Muscle layer of duodenum (tissue), 2 donors: ENCODE results near the gene PTPN9.
A peak's percentile ranks its signal among the peaks of the same experiment; 100 is the strongest.
"Not testable (repeated sequence)": the region's sequence is repeated elsewhere in the genome, so short reads cannot be mapped to it uniquely, and the experiment has no call there.

ENCODE experiments used
- H3K27ac ChIP-seq: one replicate; pipeline ENCODE4 v1.7.0; 2013; ENCODE audit warnings: mild to moderate bottlenecking, low read length
- H3K27me3 ChIP-seq: one replicate; pipeline ENCODE4 v1.7.0; 2013; ENCODE audit warnings: low read depth, mild to moderate bottlenecking, control low read depth, low read length
- H3K36me3 ChIP-seq, 2 donors: one replicate each; pipeline ENCODE4 v1.7.0; 2013; ENCODE audit warnings: low read length in 2 of 2, control low read depth in 1 of 2, mild to moderate bottlenecking in 1 of 2; ENCODE audit not compliant: insufficient read depth in 2 of 2, control insufficient read depth in 1 of 2
- H3K4me1 ChIP-seq, 2 donors: one replicate each; pipeline ENCODE4 v1.7.0; 2013; ENCODE audit warnings: low read length in 2 of 2, mild to moderate bottlenecking in 2 of 2, control low read depth in 1 of 2, moderate library complexity in 1 of 2; ENCODE audit not compliant: insufficient read depth in 2 of 2, control insufficient read depth in 1 of 2
- H3K4me3 ChIP-seq, 2 donors: one replicate each; pipeline ENCODE4 v1.7.0; 2013; ENCODE audit warnings: low read length in 2 of 2, low read depth in 1 of 2, mild to moderate bottlenecking in 1 of 2
- H3K9me3 ChIP-seq, 2 donors: one replicate each; pipeline ENCODE4 v1.7.0; 2013; ENCODE audit warnings: low read length in 2 of 2, control low read depth in 1 of 2, mild to moderate bottlenecking in 1 of 2; ENCODE audit not compliant: control insufficient read depth in 1 of 2
- donor health status: healthy.

Gene PTPN9

DNA sequence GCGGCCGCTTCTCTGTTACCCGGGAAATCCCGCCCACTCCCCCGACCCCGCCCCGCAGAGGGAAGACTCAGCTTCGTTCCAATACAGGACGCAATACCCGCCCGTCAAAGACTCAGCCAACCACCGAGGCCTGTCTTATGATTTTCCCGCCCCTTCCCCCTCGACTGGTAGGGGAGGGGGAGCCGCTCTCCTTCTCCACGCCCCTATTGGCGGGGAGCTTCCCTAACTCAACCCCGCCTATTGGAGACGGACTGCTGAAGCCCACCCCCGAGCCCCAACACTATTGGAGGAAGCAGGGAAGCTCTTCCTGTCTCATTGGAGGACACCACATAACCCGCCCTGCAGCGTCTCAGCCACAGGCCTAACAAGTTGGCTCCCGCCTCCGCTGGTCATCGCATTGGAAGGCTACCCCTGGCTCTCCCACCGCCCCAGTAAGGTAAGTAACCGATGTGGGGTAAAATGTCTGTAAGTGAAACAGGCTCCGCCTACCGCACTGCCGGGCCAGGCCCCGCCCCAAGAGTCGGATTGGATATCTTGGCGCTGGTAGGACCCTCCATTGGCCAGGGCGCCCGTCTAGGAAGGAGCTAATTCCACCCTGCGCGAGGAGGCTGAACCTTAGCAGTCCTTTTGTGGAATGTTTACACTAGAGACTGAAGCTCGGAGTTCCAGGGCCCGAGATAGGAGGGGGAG, 127.3 kb downstream of the PTPN9 start, which contains the start of gene SIN3A:
TSS of gene SIN3A (minus strand) at position 17 of the 690 bp plus-strand sequence. CDS start 21,315 bp downstream, outside the sequence.
- Histone ChIP-seq H3K4me3 (peak within 1 kb of the TSS; percentile 85 to 91), H3K36me3 (no peaks in the 10 kb centered on the region), H3K27ac (peak within 1 kb of the TSS; percentile 95), H3K4me1 (peaks cover 12 to 25% of the 10 kb centered on the region in 2 donors), H3K27me3 (no peaks in the 10 kb centered on the region), H3K9me3 (no peaks in the 10 kb centered on the region)

DNA sequence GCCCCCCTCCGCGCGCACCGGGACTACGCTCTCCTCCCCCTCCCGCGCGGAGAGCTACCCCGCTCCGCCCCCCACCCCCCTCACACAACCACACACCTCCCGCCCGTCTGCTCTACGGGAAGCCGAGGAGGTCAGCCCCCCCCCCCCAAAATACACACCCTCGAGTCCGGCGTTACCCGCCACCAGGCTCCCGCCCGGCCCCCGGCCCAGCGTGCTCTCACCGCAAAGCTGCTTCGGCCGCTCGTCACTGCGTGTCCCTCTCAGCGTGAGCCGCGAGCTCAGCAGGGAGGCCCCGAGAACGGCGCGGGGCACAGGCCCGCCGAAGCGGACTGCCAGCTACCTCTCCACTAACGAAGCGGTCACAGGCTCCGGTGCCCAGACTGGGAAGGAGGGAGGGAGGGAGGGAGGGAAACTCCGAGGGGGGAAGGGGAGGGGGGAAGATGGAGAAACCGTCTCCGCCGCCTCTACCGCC, 127.9 kb downstream of the PTPN9 start:
- no peaks in the 10 kb centered on the region for H3K36me3 ChIP-seq
- peaks cover 12 to 26% of the 10 kb centered on the region in 2 donors for H3K4me1 ChIP-seq
- H3K27ac ChIP-seq, result peak overlapping the region; percentile 63
- no peaks in the 10 kb centered on the region for H3K27me3 ChIP-seq
- no peaks in the 10 kb centered on the region for H3K9me3 ChIP-seq
- H3K4me3 ChIP-seq, result peak overlapping the region; percentile 48 to 85

DNA sequence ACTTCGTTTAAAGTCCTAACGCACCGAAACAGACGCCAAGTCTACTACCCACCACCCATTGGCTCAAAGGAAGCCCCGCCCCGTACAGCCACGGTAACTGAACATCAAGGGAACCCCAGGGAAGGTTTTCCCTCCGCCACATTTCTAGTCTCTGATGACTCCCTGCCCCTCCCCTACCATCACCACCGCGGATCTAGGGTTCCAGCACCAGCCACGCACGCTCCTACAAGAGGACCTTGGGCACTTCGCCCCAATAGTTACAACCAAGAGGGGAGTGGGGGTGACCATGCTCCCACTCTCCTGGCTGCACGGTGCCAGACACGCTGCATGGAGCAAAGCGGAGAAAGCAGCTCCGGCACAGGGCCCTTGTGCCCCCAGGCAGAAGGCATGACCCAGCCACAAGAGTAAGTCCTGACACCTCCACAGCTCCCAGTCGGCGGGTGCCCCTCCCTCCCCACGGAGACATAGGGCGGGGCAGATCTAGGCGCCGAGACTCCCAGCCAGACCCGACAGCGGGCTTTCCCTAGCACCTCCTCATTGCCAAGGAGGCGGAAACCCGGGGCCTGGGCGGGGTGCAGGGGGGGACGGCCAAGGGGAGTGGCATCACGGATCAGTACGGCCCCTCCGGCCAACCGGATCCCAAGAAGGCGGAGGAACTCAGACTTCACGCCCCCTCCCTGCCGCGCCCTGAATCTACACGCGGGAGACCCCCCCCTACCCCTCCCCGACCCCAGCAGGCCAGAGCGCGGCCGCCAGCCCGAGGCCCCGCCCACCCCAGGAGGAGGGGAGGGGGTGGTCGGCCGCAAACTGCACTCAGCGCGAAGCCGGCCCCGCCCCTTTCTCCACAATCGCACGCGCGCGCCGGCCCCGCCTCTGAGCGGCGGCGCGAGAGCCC, 128.6 kb downstream of the PTPN9 start:
- Histone ChIP-seq H3K27ac (peak overlapping the region; percentile 85), H3K27me3 (no peaks in the 10 kb centered on the region), H3K36me3 (no peaks in the 10 kb centered on the region), H3K9me3 (no peaks in the 10 kb centered on the region), H3K4me1 (peaks cover 12 to 26% of the 10 kb centered on the region in 2 donors), H3K4me3 (peak overlapping the region; percentile 85 to 91)

DNA sequence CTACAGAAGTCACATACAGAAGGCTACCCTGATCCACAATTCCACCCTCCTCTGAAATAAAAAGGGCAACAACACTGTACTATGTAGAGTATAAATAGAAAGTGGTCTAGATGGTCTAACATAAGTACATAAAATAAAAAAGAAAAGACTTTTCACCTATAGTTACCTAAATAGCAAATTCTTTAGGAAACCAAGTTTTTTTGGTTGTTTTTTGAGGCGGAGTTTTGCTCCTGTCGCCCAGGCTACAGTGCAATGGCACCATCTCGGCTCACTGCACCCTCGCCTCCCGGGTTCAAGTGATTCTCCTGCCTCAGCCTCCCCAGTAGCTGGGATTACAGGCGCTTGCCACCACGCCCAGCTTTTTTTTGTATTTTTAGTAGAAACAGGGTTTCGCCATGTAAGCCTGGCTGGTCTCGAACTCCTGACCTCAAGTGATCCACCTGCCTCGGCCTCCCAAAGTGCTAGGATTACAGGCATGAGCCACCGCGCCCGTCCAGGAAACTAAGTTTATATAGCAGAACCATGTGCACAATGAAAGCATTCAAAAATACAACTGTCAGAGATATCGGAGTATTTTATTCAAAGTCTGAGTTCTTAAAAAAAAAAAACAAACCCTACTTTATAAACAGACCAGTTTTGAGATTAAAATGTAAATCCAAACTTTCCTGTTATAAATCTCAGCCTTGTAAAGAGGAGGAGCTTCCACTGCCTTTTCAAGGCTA, 129.4 kb downstream of the PTPN9 start:
- Histone ChIP-seq H3K4me3 (peak overlapping the region; percentile 85 to 91), H3K27ac (peak overlapping the region; percentile 85)

DNA sequence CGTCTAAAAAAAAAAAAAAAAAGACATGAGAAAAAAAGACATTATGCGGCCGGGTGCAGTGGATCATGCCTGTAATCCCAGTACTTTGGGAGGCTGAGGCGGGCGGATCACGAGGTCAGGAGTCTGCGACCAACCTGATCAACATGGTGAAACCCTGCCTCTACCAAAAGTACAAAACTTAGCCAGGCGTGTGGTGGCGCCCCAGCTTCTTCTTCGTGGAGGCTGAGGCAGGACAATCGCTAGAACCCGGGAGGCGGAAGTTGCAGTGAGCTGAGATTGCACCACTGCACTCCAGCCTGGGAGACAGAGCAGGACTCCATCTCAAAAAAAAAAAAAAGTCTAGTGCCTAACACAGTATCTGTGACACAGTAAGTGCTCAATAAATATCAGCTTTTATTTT, 130.9 kb downstream of the PTPN9 start:
- peaks cover 12 to 25% of the 10 kb centered on the region in 2 donors for H3K4me1 ChIP-seq

More for the DNA sequence above, 129.4 kb downstream of the PTPN9 start:
- no peaks in the 10 kb centered on the region for H3K27me3 ChIP-seq
- peaks cover 12 to 26% of the 10 kb centered on the region in 2 donors for H3K4me1 ChIP-seq
- H3K9me3 ChIP-seq, result no peaks in the 10 kb centered on the region
- H3K36me3 ChIP-seq, result no peaks in the 10 kb centered on the region

DNA sequence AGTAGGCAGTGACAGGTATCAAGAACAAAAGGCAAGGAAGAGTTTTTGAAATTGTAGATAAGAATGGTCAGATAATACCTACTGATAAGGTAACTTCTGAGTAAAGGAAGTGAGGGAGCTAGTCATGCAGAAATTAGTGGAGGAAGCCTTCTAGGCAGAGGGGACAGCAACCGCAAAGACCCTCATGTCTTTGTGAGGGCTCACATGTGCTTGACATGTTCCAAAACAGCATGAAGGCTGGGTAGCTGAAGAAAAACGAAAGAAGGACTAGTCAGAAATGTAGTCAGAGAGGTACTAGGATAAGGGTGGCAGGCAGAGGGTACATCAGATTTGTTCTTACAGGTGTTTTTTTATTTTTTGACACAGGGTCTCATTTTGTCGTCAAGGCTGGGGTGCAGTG, 133.0 kb downstream of the PTPN9 start:
- no peak overlapping the region for H3K27ac ChIP-seq
- no peaks in the 10 kb centered on the region for H3K9me3 ChIP-seq
- H3K4me3 ChIP-seq, result no peak overlapping the region
- no peaks in the 10 kb centered on the region for H3K27me3 ChIP-seq
- H3K36me3 ChIP-seq, result peaks cover 0 to 4% of the 10 kb centered on the region in 2 donors
- peaks cover 6 to 18% of the 10 kb centered on the region in 2 donors for H3K4me1 ChIP-seq

More for the DNA sequence above, 130.9 kb downstream of the PTPN9 start:
- H3K4me3 ChIP-seq, H3K27me3 ChIP-seq, H3K9me3 ChIP-seq, H3K36me3 ChIP-seq, H3K27ac ChIP-seq: not testable (repeated sequence)

DNA sequence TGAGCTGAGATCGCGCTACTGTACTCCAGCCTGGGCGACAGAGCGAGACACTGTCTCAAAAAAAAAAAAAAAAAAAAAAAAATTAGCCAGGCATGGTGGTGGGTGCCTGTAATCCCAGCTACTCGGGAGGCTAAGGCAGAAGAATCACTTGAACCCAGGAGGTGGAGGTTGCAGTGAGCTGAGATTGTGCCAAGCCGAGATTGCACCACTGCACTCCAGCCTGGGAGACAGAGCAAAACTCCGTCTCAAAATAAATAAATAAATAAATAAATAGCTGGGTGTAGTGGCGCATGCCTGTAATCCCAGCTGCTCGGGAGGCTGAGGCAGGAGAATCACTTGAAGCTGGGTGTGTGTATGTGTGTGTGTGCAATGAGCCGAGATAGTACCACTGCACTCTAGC, 133.8 kb downstream of the PTPN9 start:
- not testable (repeated sequence) for H3K9me3 ChIP-seq, H3K27ac ChIP-seq, H3K4me3 ChIP-seq, H3K36me3 ChIP-seq, H3K27me3 ChIP-seq
- H3K4me1 ChIP-seq, result peaks cover 6 to 18% of the 10 kb centered on the region in 2 donors

DNA sequence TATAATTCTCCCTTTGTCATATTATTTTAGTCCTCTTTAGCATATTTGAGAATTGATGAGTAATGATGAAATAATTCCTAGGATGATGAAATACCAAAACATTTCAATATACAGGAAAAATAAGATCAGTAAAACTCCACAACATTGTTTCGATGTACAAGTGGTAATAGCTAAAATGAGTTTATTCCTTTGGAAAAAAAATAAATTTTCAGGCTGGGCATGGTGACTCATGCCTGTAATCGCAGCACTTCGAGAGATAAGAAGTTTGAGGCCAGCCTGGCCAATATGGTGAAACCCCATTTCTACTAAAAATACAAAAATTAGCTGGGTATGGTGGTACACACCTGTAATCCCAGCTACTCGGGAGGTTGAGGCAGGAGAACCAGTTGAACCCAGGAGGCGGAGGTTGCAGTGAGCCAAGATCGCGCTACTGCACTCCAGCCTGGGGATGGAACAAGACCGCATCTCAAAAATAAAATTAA, 135.1 kb downstream of the PTPN9 start:
- H3K36me3 ChIP-seq, H3K4me1 ChIP-seq, H3K9me3 ChIP-seq, H3K27me3 ChIP-seq, H3K27ac ChIP-seq, H3K4me3 ChIP-seq: not testable (repeated sequence)

DNA sequence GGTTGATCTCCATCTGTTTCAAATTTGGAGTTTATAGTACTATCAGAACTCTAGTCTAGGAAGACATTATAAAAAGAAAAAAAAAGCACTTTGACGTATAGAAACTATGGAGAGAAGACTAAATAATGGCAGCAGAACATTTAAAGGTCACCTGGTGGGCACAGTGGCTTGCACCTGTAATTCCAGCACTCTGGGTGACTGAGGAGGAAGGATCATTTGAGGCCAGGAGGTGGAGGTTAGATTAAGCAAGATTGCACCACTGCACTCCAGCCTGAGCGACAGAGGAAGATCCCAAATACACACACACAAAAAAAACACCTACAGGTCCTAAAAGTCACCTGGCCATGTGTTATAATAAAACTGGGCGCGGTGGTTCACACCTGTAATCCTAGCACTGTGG, 141.4 kb downstream of the PTPN9 start:
- Histone ChIP-seq H3K9me3 (no peaks in the 10 kb centered on the region), H3K36me3 (peaks cover 0 to 6% of the 10 kb centered on the region in 2 donors), H3K4me1 (peaks cover 0 to 4% of the 10 kb centered on the region in 2 donors), H3K4me3 (no peak overlapping the region), H3K27ac (no peak overlapping the region), H3K27me3 (no peaks in the 10 kb centered on the region)

DNA sequence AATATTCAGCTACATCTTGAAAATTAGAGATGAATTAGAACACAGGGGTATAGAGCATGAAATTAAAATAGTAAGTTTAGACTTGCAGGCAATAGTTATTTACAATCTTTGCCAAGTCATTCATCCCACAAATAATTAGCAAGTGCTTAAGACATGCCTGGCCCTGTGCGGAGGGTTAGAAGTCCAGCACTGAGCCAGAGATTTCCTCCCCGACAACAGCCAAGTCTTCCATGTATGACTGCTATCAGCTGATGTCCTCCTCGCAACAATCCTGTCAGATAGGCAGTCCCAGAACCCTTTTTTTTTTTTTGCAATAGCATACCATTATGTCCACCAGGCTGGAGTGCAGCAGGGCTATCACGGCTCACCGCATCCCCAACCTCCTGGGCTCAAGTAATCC, 142.2 kb downstream of the PTPN9 start:
- Histone ChIP-seq H3K4me3 (no peak overlapping the region), H3K27ac (no peak overlapping the region), H3K36me3 (peaks cover 0 to 6% of the 10 kb centered on the region in 2 donors), H3K4me1 (peaks cover 0 to 4% of the 10 kb centered on the region in 2 donors), H3K9me3 (no peaks in the 10 kb centered on the region), H3K27me3 (no peaks in the 10 kb centered on the region)

DNA sequence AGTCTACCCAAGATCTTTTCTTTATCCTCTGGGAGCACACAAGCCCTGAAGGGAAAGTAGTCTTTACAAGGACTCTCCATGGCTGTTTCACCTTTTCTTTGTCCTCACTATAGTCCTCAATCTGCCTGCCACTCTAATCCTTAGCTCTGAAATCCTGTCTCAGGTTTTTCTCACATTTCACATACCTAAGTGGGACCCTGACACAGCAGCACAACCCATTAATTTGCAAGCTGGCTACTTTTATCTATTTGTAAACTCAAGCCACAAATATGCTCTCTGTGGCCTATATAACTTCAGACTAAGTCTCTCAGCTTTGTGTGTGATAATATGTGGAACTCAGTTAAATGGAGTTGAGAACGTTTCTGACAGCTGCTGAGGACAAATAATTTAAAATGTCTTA, 147.4 kb downstream of the PTPN9 start:
- Histone ChIP-seq H3K9me3 (no peaks in the 10 kb centered on the region), H3K27me3 (no peaks in the 10 kb centered on the region), H3K36me3 (peaks cover 8 to 24% of the 10 kb centered on the region in 2 donors), H3K27ac (no peak overlapping the region), H3K4me1 (peaks cover 0 to 4% of the 10 kb centered on the region in 2 donors), H3K4me3 (no peak overlapping the region)
